ENCODE measurements around the gene SIM2.

Gene SIM2

GRCh38 chr21:36684957-36685714, 13.8 kb upstream of the SIM2 start:
- DNase-seq (ENCODE audit: low read depth): no peak

GRCh38 chr21:36686955-36687354, 12.0 kb upstream of the SIM2 start:
- DNase-seq (ENCODE audit: low read depth): no peak

GRCh38 chr21:36688324-36688723, 10.6 kb upstream of the SIM2 start:
- DNase-seq (ENCODE audit: low read depth): no peak

GRCh38 chr21:36689324-36689723, 9.6 kb upstream of the SIM2 start:
- no peak for DNase-seq (ENCODE audit: low read depth)

- DNase-seq (ENCODE audit: low read depth): no peak
Observed at GRCh38 chr21:36690628-36691554, 8.0 kb upstream of the SIM2 start.

- no peak for DNase-seq (ENCODE audit: low read depth)
Observed at GRCh38 chr21:36691555-36692041, 7.3 kb upstream of the SIM2 start.

- DNase-seq (ENCODE audit: low read depth): no peak
Observed at GRCh38 chr21:36692114-36692834, 6.6 kb upstream of the SIM2 start.

GRCh38 chr21:36692835-36693488, 6.0 kb upstream of the SIM2 start:
- no peak for DNase-seq (ENCODE audit: low read depth)

GRCh38 chr21:36693489-36694030, 5.4 kb upstream of the SIM2 start:
- DNase-seq (ENCODE audit: low read depth): no peak

- DNase-seq (ENCODE audit: low read depth): no peak
Observed at GRCh38 chr21:36694031-36694515, 4.8 kb upstream of the SIM2 start.

- no peak for DNase-seq (ENCODE audit: low read depth)
Observed at GRCh38 chr21:36694593-36695282, 4.2 kb upstream of the SIM2 start.

GRCh38 chr21:36695283-36695634, 3.7 kb upstream of the SIM2 start:
- DNase-seq (ENCODE audit: low read depth): no peak

GRCh38 chr21:36695671-36696389, 3.1 kb upstream of the SIM2 start:
- DNase-seq (ENCODE audit: low read depth): no peak

- DNase-seq (ENCODE audit: low read depth): no peak
Observed at GRCh38 chr21:36696390-36697059, 2.4 kb upstream of the SIM2 start.

GRCh38 chr21:36697060-36697850, 1.7 kb upstream of the SIM2 start:
- no peak for DNase-seq (ENCODE audit: low read depth)

GRCh38 chr21:36697851-36698384, 997 bp upstream of the SIM2 start:
- no peak for DNase-seq (ENCODE audit: low read depth)

- DNase-seq (ENCODE audit: low read depth): no peak
Observed at GRCh38 chr21:36698385-36698980, 432 bp upstream of the SIM2 start.

Data from HS-27A (cell line).